Measurements from ENCODE around the gene POLR2E. TPM values are rescaled to one million over a fixed set of nuclear protein-coding genes. Genes with fewer than 3 reads are reported as not detected.

POLR2E gene
- polyA plus RNA-seq, 3 donors, result 120 to 167 (median 144) TPM

DNA sequence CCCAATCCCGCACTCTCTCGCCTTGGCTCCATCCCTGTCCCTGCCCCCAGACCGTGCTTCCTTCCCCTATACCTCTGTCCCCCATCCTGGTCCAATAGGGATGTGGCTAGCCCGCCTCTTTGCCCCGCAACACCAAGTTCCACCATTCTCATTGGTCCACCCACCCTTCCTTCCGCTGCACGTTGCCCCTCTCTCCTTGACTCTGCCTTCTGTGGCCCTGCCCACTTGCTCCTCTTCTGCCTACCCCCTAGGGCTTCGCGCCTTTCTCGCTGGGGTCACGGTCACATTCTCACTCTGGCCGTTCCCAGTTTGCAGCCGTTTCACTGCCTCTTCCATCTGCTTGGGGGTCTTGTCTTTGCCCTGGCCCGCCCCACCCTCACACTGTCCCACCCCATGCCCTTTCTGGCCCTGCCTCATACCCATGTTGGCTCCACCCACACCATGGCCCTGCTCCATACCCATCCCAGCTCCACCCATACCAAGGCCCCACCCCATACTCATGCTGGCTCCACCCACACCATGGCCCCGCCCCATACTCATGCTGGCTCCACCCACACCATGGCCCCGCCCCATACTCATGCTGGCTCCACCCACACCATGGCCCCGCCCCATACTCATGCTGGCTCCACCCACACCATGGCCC, 32.7 kb downstream of the POLR2E start:
- no peak for DNase-seq (ENCODE audit: extremely low read depth in 1 of 11, low read depth in 9 of 11, low spot score in 4 of 11)

- DNase-seq (ENCODE audit: extremely low read depth in 1 of 11, low read depth in 9 of 11, low spot score in 4 of 11), result no peak
Observed at GRCh38 chr19:1061987-1062386, 33.2 kb downstream of the POLR2E start.

DNA sequence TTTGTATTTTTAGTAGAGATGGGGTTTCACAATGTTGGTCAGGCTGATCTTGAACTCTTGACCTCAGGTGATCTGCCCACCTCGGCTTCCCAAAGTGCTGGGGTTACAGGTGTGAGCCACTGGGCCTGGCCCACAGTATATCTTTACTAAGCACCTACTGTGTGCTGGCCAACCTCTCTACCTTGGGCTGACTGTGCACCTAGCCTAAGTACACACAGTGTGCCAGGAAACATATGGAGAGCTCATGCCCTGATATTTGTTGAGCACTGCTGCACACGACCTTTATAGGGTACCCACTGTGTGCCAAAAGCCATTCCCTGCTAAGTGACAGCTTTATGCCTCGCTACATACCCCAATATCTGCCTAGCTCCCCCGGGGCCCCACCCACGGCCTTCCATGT, 34.5 kb downstream of the POLR2E start:
- no peak for DNase-seq (ENCODE audit: extremely low read depth in 1 of 11, low read depth in 9 of 11, low spot score in 4 of 11)

DNA sequence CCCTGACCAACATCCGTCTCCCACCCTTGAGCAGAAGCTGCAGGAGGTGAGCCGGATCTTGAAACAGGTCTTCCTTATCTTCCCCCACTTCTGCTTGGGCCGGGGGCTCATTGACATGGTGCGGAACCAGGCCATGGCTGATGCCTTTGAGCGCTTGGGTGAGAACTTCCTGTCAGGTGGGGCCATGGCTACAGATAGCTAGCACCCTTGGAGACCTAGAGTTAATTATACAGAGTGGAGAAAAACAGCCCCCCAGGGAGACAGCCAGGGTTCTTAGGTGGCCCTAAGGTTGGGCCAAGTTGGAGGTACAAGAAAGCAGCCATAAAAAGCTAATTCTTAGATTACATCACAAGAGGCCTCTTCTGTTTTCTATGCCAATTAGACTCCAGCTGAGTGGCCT, 37.1 kb downstream of the POLR2E start:
- DNase-seq (ENCODE audit: extremely low read depth in 1 of 11, low read depth in 9 of 11, low spot score in 4 of 11), result no peak

- DNase-seq (ENCODE audit: extremely low read depth in 1 of 11, low read depth in 9 of 11, low spot score in 4 of 11), result no peak
Observed at GRCh38 chr19:1057176-1057855, 37.9 kb downstream of the POLR2E start.

DNA sequence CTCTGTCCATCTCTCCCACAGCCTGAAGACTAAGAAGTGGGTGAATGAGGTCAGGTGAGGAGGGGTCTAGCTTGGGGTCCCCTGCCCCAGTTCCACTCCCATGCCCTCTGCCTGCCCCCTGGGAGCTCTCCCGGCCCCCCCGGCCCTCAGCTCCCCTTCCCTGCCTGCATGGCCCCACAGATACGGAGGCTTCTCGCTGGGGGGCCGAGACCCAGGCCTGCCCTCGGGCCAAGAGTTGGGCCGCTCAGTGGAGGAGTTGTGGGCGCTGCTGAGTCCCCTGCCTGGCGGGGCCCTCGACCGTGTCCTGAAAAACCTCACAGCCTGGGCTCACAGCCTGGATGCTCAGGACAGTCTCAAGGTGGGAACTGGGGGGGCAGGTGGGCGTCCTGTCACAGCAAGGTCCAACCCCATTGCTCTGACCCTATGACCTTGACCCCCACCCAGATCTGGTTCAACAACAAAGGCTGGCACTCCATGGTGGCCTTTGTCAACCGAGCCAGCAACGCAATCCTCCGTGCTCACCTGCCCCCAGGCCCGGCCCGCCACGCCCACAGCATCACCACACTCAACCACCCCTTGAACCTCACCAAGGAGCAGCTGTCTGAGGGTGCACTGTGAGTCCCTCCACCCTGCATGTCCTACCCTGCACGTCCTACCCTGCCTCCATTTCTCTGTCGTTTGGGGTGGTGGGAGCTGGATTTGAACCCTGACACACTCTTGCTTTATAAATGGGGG, 39.1 kb downstream of the POLR2E start:
- no peak for DNase-seq (ENCODE audit: extremely low read depth in 1 of 11, low read depth in 9 of 11, low spot score in 4 of 11)

DNA sequence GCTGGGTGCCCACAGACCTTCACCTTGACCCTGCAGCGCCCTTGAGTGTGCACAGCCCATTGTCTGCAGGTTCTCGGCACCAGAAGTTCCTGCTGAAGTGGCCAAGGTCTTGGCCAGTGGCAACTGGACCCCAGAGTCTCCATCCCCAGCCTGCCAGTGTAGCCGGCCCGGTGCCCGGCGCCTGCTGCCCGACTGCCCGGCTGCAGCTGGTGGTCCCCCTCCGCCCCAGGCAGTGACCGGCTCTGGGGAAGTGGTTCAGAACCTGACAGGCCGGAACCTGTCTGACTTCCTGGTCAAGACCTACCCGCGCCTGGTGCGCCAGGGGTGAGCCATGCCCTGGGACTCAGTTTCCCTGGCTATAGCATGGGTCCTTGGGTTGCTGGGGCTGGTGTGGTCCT, 40.1 kb downstream of the POLR2E start:
- no peak for DNase-seq (ENCODE audit: extremely low read depth in 1 of 11, low read depth in 9 of 11, low spot score in 4 of 11)

GRCh38 chr19:1054102-1055027, 40.8 kb downstream of the POLR2E start:
- DNase-seq (ENCODE audit: extremely low read depth in 1 of 11, low read depth in 9 of 11, low spot score in 4 of 11), result no peak

DNA sequence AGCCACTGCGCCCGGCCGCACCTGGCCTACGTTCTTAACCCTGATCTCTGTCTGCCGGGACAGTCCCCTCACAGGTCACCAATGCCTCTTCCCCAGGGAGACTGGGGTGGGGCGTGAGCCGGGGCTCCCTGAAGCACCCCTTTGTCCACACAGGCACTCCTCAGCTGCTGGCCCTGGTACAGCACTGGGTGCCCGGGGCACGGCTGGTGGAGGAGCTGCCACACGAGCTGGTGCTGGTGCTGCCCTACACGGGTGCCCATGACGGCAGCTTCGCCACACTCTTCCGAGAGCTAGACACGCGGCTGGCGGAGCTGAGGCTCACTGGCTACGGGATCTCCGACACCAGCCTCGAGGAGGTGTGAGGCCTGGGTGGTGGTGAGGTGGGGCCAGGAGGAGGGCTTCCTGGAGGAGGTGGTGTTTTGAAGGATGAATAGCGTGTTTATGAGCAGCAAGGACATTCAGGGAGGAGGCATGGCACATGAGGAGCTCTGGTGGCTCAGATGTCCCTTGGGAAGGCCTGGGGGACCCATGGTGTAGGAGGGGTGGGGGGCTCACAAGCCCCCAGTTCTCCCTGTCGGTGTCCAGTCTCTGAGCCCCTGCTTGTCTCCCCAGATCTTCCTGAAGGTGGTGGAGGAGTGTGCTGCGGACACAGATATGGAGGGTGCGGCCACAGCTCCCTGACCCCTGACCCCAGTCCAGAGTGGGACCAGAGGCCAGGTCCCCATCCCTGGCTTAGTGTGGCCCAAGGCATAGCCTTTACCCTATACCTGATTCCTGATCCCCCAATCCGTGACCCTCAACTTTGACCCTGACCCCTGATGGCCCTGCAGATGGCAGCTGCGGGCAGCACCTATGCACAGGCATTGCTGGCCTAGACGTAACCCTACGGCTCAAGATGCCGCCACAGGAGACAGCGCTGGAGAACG, 41.7 kb downstream of the POLR2E start:
- no peak for DNase-seq (ENCODE audit: extremely low read depth in 1 of 11, low read depth in 9 of 11, low spot score in 4 of 11)

DNA sequence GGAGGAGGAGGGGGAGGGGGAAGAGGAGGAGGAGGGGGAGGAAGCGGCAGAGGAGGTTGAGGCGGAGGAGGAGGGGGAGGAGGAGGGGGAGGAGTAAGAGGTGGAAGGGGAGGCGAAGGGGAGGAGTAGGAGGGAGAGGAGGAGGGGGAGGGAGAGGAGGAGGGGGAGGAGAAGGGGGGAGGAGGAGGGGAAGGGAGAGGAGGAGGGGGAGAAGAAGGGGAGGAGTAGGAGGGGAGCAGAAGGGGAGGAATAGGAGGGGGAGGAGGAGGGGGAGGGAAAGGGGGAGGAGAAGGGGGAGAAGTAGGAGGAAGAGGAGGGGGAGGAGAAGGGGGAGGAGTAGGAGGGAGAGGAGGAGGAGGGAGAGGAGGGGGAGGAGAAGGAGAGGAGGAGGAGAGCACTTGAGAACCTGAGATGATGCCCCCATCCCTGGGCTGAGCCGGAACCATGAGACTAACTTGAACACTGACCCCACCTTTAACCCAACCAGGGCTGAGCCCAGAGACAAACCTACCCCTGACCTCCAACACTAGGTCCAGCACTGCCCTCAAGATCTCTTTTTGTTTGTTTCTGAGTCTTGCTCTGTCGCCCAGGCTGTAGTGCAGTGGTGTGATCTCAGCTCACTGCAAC, 42.7 kb downstream of the POLR2E start:
- DNase-seq (ENCODE audit: extremely low read depth in 1 of 11, low read depth in 9 of 11, low spot score in 4 of 11), result no peak

DNA sequence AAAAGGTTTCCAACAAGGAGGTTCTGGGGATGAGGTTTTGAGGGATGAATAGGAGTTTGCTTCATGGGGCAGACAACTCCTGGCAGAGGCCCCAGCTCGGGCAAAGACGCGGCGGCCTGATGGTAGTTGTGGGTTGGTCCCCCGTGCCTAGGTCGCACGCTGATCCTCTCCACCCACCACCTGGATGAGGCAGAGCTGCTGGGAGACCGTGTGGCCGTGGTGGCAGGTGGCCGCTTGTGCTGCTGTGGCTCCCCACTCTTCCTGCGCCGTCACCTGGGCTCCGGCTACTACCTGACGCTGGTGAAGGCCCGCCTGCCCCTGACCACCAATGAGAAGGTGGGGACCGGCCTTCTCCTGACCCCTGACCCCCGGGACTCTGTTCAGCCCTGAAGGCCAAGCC, 43.4 kb downstream of the POLR2E start:
- no peak for DNase-seq (ENCODE audit: extremely low read depth in 1 of 11, low read depth in 9 of 11, low spot score in 4 of 11)

DNA sequence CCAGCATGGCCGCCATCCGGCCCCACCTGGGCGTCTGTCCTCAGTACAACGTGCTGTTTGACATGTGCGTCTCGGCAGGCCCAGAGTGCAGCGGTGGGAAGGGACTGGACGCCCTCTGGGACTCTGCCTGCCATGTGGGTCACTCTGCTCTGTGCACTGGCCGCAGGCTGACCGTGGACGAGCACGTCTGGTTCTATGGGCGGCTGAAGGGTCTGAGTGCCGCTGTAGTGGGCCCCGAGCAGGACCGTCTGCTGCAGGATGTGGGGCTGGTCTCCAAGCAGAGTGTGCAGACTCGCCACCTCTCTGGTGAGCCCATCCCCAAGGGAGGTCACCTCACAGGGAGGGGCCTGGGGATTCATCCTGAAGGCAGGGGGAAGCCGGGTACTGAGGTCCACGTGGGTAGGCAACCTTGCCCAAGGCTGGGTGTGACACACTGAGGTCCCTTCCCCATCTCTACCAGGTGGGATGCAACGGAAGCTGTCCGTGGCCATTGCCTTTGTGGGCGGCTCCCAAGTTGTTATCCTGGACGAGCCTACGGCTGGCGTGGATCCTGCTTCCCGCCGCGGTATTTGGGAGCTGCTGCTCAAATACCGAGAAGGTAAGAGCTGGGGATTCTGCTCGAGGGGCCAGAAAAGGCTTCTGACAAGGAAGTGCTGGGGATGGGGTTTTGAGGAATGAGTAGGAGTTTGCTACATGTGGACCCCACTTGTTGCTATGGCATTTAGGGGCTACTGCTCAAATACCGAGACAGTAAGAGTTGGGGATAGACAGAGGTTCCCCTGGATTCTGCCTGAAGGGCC, 44.0 kb downstream of the POLR2E start:
- DNase-seq (ENCODE audit: extremely low read depth in 1 of 11, low read depth in 9 of 11, low spot score in 4 of 11), result no peak

DNA sequence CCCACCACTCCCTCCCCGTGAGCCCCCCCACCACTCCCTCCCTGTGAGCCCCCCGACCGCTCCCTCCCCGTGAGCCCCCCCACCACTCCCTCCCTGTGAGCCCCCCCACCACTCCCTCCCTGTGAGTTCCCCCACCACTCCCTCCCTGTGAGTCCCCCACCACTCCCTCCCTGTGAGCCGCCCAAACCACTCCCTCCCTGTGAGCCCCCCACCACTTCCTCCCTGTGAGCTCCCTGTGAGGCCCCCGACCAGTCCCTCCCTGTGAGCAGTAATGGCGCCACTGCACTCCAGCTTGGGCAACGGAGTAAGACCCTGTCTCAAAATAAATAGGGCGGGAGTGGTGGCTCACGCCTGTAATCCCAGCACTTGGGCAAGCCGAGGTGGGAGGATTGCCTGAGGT, 45.4 kb downstream of the POLR2E start:
- no peak for DNase-seq (ENCODE audit: extremely low read depth in 1 of 11, low read depth in 9 of 11, low spot score in 4 of 11)

GRCh38 chr19:1049106-1049505, 46.1 kb downstream of the POLR2E start:
- no peak for DNase-seq (ENCODE audit: extremely low read depth in 1 of 11, low read depth in 9 of 11, low spot score in 4 of 11)

- DNase-seq (ENCODE audit: extremely low read depth in 1 of 11, low read depth in 9 of 11, low spot score in 4 of 11), result no peak
Observed at GRCh38 chr19:1047696-1048147, 47.5 kb downstream of the POLR2E start.

GRCh38 chr19:1046836-1047695, 48.1 kb downstream of the POLR2E start:
- no peak for DNase-seq (ENCODE audit: extremely low read depth in 1 of 11, low read depth in 9 of 11, low spot score in 4 of 11)
